ENCODE results near the gene TRIM26.

Gene TRIM26

GRCh38 chr6:30219244-30219643 lies 6.0 kb upstream of the TRIM26 start:
- Histone ChIP-seq H3K27me3 (ENCODE audit: insufficient read depth, low read depth) (no peaks in the 10 kb centered on the region), H3K4me3 (IDR thresholded peaks at IDR 0.05; ENCODE audit: insufficient read depth, low read depth, low read length) (no peak overlapping the region), H3K9ac (no peak overlapping the region)

GRCh38 chr6:30216096-30216495 lies 2.9 kb upstream of the TRIM26 start:
- no peaks in the 10 kb centered on the region for H3K27me3 ChIP-seq (ENCODE audit: insufficient read depth, low read depth)
- H3K4me3 ChIP-seq (IDR thresholded peaks at IDR 0.05; ENCODE audit: insufficient read depth, low read depth, low read length): no peak overlapping the region
- H3K36me3 ChIP-seq (ENCODE audit: insufficient read depth): no peaks in the 10 kb centered on the region
- H3K9ac ChIP-seq: no peak overlapping the region
- H3K79me2 ChIP-seq (ENCODE audit: insufficient read depth, low read depth): peaks cover 17% of the 10 kb centered on the region
- no peak for TF ChIP-seq CTCF (conservative IDR thresholded peaks at IDR 0.05; ENCODE audit: low read depth, low read length)
- H4K20me1 ChIP-seq (ENCODE audit: insufficient read depth): no peaks in the 10 kb centered on the region; the same call in 1 of the 2 replicates
- no peak overlapping the region for H2AFZ ChIP-seq (ENCODE audit: low read depth)
- no peak overlapping the region for H3K4me2 ChIP-seq
- H3K27ac ChIP-seq: no peak overlapping the region
- H3K4me1 ChIP-seq (ENCODE audit: low read depth, poor library complexity, severe bottlenecking): peaks cover 28% of the 10 kb centered on the region

More at GRCh38 chr6:30219244-30219643, 6.0 kb upstream of the TRIM26 start:
- no peaks in the 10 kb centered on the region for H3K36me3 ChIP-seq (ENCODE audit: insufficient read depth)
- no peaks in the 10 kb centered on the region for H3K79me2 ChIP-seq (ENCODE audit: insufficient read depth, low read depth)
- H2AFZ ChIP-seq (ENCODE audit: low read depth): peak overlapping the region; percentile 53; the same call in 1 of the 2 replicates
- no peak overlapping the region; the same call in 1 of the 2 replicates for H3K4me2 ChIP-seq
- no peak overlapping the region for H3K27ac ChIP-seq
- peaks cover 11% of the 10 kb centered on the region for H3K4me1 ChIP-seq (ENCODE audit: low read depth, poor library complexity, severe bottlenecking)
- TF ChIP-seq CTCF (conservative IDR thresholded peaks at IDR 0.05; ENCODE audit: low read depth, low read length): peak; percentile 92
- no peaks in the 10 kb centered on the region for H4K20me1 ChIP-seq (ENCODE audit: insufficient read depth)

- Histone ChIP-seq H3K4me3 (IDR thresholded peaks at IDR 0.05; ENCODE audit: insufficient read depth, low read depth, low read length) (no peak overlapping the region), H4K20me1 (ENCODE audit: insufficient read depth) (no peaks in the 10 kb centered on the region; the same call in 1 of the 2 replicates), H3K79me2 (ENCODE audit: insufficient read depth, low read depth) (peaks cover 30% of the 10 kb centered on the region), H3K4me2 (peak overlapping the region; percentile 94), H3K9ac (peak overlapping the region; percentile 96), H2AFZ (ENCODE audit: low read depth) (peak overlapping the region; percentile 97), H3K27me3 (ENCODE audit: insufficient read depth, low read depth) (no peaks in the 10 kb centered on the region), H3K27ac (peak overlapping the region; percentile 99), H3K4me1 (ENCODE audit: low read depth, poor library complexity, severe bottlenecking) (peaks cover 34% of the 10 kb centered on the region), H3K36me3 (ENCODE audit: insufficient read depth) (no peaks in the 10 kb centered on the region)
- no peak for TF ChIP-seq CTCF (conservative IDR thresholded peaks at IDR 0.05; ENCODE audit: low read depth, low read length)
These were observed 1.4 kb upstream of the TRIM26 start for GRCh38 chr6:30214657-30214982.

GRCh38 chr6:30213957-30214656 lies 901 bp upstream of the TRIM26 start:
- Histone ChIP-seq H3K79me2 (ENCODE audit: insufficient read depth, low read depth) (peaks cover 35% of the 10 kb centered on the region), H4K20me1 (ENCODE audit: insufficient read depth) (peaks cover 4% of the 10 kb centered on the region; the same call in 1 of the 2 replicates), H3K4me1 (ENCODE audit: low read depth, poor library complexity, severe bottlenecking) (peaks cover 33% of the 10 kb centered on the region), H3K4me2 (peak overlapping the region; percentile 94), H3K36me3 (ENCODE audit: insufficient read depth) (no peaks in the 10 kb centered on the region), H3K27ac (peak overlapping the region; percentile 99), H3K27me3 (ENCODE audit: insufficient read depth, low read depth) (no peaks in the 10 kb centered on the region), H2AFZ (ENCODE audit: low read depth) (peak overlapping the region; percentile 97), H3K4me3 (IDR thresholded peaks at IDR 0.05; ENCODE audit: insufficient read depth, low read depth, low read length) (no peak overlapping the region), H3K9ac (peak overlapping the region; percentile 96)
- TF ChIP-seq CTCF (conservative IDR thresholded peaks at IDR 0.05; ENCODE audit: low read depth, low read length): no peak

Data from KMS-11 (cell line).